PC-9 (cell line): Measurements from ENCODE around the gene DXO. TPM values are rescaled to one million over a fixed set of nuclear protein-coding genes. Genes with fewer than 3 reads are reported as not detected.
"Not testable (repeated sequence)": the region's sequence is repeated elsewhere in the genome, so short reads cannot be mapped to it uniquely, and the experiment has no call there.

ENCODE experiments used
- BruUV-seq: library from RNA; stranded (reverse); fragments of 400-500 nt; replicated peaks from 2 replicates; lab custom pipeline; 2021; lab: Mats Ljungman, UMichigan
- CTCF ChIA-PET: fragments of 300-600 bp; sonication (Branson Sonifier 250); formaldehyde crosslinking; loops from one replicate; lab custom pipeline; 2022; ENCODE audit warnings: antibody characterized with exemption; lab: Charles Lee
- POLR2A ChIA-PET: fragments of 300-600 bp; sonication (Branson Sonifier 250); formaldehyde crosslinking; loops from one replicate; lab custom pipeline; 2022; ENCODE audit warnings: antibody characterized with exemption; ENCODE audit not compliant: unreplicated experiment; lab: Charles Lee
- DNase-seq, 2 experiments: peaks; one replicate each; pipeline versions ENCODE4 v3.0.0 to v3.0.0-alpha.2; 2015 to 2022; ENCODE audit warnings: mixed read lengths in 1 of 2
- H2AFZ ChIP-seq: fragments of 200-600 bp; sonication (generic); 2 replicates; pipeline ENCODE4 v1.8.1; 2017; ENCODE audit warnings: antibody characterized with exemption
- H3F3A ChIP-seq: fragments of 200-600 bp; sonication (generic); 2 replicates; pipeline ENCODE4 v1.8.1; 2017; ENCODE audit warnings: antibody characterized with exemption, mild to moderate bottlenecking, low read depth; ENCODE audit not compliant: insufficient read depth
- H3K27ac ChIP-seq: fragments of 200-600 bp; sonication (generic); 2 replicates; pipeline ENCODE4 v1.6.1; 2016; ENCODE audit warnings: mixed run types
- H3K27me3 ChIP-seq: fragments of 200-600 bp; sonication (generic); 2 replicates; pipeline ENCODE4 v1.6.1; 2016; ENCODE audit warnings: low read depth, mixed run types; ENCODE audit not compliant: insufficient read depth
- H3K36me3 ChIP-seq: fragments of 200-600 bp; sonication (generic); 2 replicates; pipeline ENCODE4 v1.6.1; 2016; ENCODE audit warnings: low read depth, mixed run types
- H3K4me1 ChIP-seq: fragments of 200-600 bp; sonication (generic); replicated peaks from 2 replicates; pipeline ENCODE4 v1.6.1; 2016; ENCODE audit warnings: mixed run types; ENCODE audit not compliant: insufficient read depth
- H3K4me2 ChIP-seq: fragments of 200-600 bp; sonication (generic); 2 replicates; pipeline ENCODE4 v1.6.1; 2017; ENCODE audit warnings: mixed run types
- H3K4me3 ChIP-seq: fragments of 200-600 bp; sonication (generic); 2 replicates; pipeline ENCODE4 v1.6.1; 2016; ENCODE audit warnings: mixed run types
- H3K79me2 ChIP-seq: fragments of 200-600 bp; sonication (generic); 2 replicates; pipeline ENCODE4 v1.6.1; 2017; ENCODE audit warnings: low read depth, mixed run types
- H3K9me2 ChIP-seq: fragments of 200-600 bp; sonication (generic); 2 replicates; pipeline ENCODE4 v1.8.1; 2017; ENCODE audit warnings: mild to moderate bottlenecking; ENCODE audit not compliant: insufficient read depth
- H3K9me3 ChIP-seq: fragments of 200-600 bp; sonication (generic); 2 replicates; pipeline ENCODE4 v1.8.1; 2016; ENCODE audit warnings: low read depth; ENCODE audit not compliant: insufficient read depth
- H4K20me1 ChIP-seq: fragments of 200-600 bp; sonication (generic); 2 replicates; pipeline ENCODE4 v1.8.1; 2017; ENCODE audit not compliant: insufficient read depth
- intact Hi-C: fragments of 100-400 bp; cut with micrococcal nuclease; formaldehyde crosslinking; loops from one replicate; pipeline ENCODE4 v1.10.0; 2022; ENCODE audit not compliant: unreplicated experiment
- total RNA-seq: library from RNA; stranded (reverse); gene quantifications from 2 replicates; pipeline ENCODE4 v1.2.3, GENCODE V29; 2021

Gene DXO
- total RNA-seq, 1 experiment from 2014 or later, result 24.5 TPM

DNA sequence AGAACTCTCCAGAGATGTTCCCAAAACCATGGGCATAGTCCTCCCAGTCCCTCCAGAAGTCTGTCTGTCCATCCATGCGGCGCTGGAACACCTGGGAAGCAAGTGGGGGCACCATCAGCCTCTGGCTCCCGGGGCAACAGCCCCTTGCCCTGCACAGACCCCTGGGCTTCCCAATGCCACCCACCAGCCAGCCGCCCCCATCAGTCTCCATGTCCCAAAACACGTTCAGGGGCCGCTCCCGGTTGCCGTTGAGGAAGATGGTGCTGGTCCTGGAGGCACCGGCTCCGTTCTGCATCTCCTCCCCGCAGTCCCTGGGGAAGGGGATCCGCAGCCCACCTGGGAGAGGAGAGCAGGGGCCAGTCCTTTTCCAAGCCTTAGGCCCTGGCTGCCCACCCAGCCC, 37.6 kb upstream of the DXO start:
- H3F3A ChIP-seq, H2AFZ ChIP-seq, BruUV-seq, CTCF ChIA-PET, H3K27me3 ChIP-seq, intact Hi-C loops, H3K9me2 ChIP-seq, POLR2A ChIA-PET, H4K20me1 ChIP-seq, H3K36me3 ChIP-seq, H3K4me2 ChIP-seq, H3K4me1 ChIP-seq, H3K27ac ChIP-seq, H3K4me3 ChIP-seq, H3K9me3 ChIP-seq, DNase-seq, H3K79me2 ChIP-seq: not testable (repeated sequence)

DNA sequence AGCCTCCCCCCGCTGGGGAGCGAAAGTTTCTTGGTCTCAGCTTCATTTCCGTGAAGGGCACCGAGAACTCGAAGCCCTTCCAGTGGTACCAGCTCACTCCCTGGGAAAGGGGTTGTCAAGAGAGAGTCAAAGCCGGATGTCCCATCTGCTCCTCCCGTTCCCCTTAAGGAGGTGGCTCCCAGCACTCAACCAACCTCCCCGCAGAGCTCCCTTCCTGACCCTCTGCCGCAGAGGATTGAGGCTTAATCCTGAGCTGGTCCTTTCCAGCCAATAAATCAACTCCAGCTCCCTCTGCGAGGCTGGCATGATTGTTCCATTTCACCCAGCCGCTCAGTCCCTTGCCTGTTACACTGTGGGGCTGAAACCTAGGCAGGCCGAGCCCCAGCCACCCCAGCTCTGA, 36.7 kb upstream of the DXO start:
- H3K4me2 ChIP-seq, BruUV-seq, H3K79me2 ChIP-seq, H3K9me3 ChIP-seq, H2AFZ ChIP-seq, H3K4me3 ChIP-seq, H4K20me1 ChIP-seq, H3K27me3 ChIP-seq, CTCF ChIA-PET, POLR2A ChIA-PET, H3K9me2 ChIP-seq, H3F3A ChIP-seq, intact Hi-C loops, H3K36me3 ChIP-seq, H3K4me1 ChIP-seq, DNase-seq, H3K27ac ChIP-seq: not testable (repeated sequence)

DNA sequence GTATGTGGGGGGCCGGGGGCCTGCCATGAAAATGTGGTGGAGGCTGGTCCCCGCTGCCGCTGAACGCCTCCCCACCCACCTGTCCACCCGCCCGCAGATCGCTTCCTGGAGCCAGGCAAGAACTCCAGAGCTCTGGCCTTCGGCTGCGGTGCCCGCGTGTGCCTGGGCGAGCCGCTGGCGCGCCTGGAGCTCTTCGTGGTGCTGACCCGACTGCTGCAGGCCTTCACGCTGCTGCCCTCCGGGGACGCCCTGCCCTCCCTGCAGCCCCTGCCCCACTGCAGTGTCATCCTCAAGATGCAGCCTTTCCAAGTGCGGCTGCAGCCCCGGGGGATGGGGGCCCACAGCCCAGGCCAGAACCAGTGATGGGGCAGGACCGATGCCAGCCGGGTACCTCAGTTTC, 36.1 kb upstream of the DXO start:
- H2AFZ ChIP-seq, intact Hi-C loops, H3K9me3 ChIP-seq, CTCF ChIA-PET, H4K20me1 ChIP-seq, H3K27me3 ChIP-seq, H3K27ac ChIP-seq, H3F3A ChIP-seq, H3K4me1 ChIP-seq, DNase-seq, H3K4me2 ChIP-seq, H3K9me2 ChIP-seq, H3K4me3 ChIP-seq, H3K79me2 ChIP-seq, H3K36me3 ChIP-seq, POLR2A ChIA-PET, BruUV-seq: not testable (repeated sequence)

DNA sequence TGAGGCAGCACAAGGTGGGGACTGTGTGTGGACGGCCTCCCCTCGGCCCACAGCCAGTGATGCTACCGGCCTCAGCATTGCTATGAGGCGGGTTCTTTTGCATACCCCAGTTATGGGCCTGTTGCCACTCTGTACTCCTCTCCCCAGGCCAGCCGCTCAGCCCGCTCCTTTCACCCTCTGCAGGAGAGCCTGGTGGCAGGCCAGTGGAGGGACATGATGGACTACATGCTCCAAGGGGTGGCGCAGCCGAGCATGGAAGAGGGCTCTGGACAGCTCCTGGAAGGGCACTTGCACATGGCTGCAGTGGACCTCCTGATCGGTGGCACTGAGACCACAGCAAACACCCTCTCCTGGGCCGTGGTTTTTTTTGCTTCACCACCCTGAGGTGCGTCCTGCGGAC, 35.1 kb upstream of the DXO start:
- H3K4me2 ChIP-seq, H2AFZ ChIP-seq, BruUV-seq, H3K79me2 ChIP-seq, POLR2A ChIA-PET, H3K27ac ChIP-seq, H3K36me3 ChIP-seq, H4K20me1 ChIP-seq, CTCF ChIA-PET, H3K27me3 ChIP-seq, H3K4me1 ChIP-seq, H3F3A ChIP-seq, DNase-seq, intact Hi-C loops, H3K4me3 ChIP-seq, H3K9me2 ChIP-seq, H3K9me3 ChIP-seq: not testable (repeated sequence)

DNA sequence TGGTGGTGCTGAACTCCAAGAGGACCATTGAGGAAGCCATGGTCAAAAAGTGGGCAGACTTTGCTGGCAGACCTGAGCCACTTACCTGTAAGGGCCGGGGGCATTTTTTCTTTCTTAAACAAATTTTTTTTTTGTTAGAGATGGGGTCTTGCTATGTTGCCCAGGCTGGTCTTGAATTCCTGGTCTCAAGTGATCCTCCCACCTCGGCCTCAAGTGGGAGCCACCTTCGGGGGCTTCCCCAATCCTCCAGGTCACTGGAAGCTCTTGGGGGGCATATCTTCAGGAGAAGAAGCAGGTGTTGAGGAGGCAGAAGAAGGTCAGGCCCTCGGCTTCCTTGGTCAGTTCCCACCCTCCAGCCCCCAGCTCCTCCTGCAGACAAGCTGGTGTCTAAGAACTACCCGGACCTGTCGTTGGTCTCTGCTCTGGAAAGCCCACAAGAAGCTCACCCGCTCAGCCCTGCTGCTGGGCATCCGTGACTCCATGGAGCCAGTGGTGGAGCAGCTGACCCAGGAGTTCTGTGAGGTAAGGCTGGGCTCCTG, 34.1 kb upstream of the DXO start:
- H3K27me3 ChIP-seq, H3K9me3 ChIP-seq, H4K20me1 ChIP-seq, H2AFZ ChIP-seq, POLR2A ChIA-PET, H3K79me2 ChIP-seq, DNase-seq, H3K27ac ChIP-seq, H3F3A ChIP-seq, H3K9me2 ChIP-seq, H3K36me3 ChIP-seq, CTCF ChIA-PET, intact Hi-C loops, H3K4me1 ChIP-seq, BruUV-seq, H3K4me3 ChIP-seq, H3K4me2 ChIP-seq: not testable (repeated sequence)

DNA sequence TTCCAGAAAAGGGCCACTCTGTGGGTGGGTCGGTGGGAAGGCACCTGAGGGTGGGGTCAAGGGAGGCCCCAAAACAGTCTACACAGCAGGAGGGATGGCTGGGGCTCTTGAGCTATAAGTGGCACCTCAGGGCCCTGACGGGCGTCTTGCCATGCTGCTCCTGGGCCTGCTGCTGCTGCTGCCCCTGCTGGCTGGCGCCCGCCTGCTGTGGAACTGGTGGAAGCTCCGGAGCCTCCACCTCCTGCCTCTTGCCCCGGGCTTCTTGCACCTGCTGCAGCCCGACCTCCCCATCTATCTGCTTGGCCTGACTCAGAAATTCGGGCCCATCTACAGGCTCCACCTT, 33.6 kb upstream of the DXO start:
- H2AFZ ChIP-seq, CTCF ChIA-PET, POLR2A ChIA-PET, H3K9me3 ChIP-seq, H3K4me3 ChIP-seq, H3F3A ChIP-seq, H3K36me3 ChIP-seq, DNase-seq, intact Hi-C loops, H3K27me3 ChIP-seq, BruUV-seq, H3K4me1 ChIP-seq, H3K27ac ChIP-seq, H3K4me2 ChIP-seq, H3K79me2 ChIP-seq, H3K9me2 ChIP-seq, H4K20me1 ChIP-seq: not testable (repeated sequence)

DNA sequence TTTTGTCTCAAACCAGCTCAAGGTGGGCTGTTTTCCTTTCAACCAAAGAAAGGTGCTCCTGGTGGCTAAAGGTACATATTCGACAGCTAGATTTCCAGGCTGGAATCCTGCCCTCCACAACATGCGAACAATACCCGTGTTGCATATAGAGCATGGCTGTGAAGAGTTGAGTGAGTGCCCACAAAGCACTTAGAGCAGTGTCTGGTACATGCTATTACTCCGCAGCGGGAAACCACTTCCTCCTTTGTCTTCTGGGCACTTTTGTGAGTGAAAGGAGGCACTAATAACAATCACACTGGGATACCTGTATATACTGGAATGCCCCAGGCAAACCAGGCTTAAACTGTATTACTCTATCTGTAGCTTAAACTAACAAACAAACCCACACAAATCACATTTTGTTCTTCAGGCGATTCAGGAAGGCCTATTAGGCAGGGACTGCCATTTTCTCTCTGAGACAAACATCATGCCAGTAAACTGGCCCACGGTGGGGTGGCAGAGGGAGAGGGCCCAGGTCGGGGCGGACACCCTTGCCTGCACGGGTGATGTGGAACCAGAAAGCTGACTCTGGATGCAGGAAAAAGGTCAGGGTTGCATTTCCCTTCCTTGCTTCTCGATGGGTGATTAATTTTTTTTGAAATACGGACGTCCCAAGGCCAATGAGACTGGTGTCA, 33.1 kb upstream of the DXO start:
- H3K27ac ChIP-seq, H3K79me2 ChIP-seq, H3K9me2 ChIP-seq, H3K4me2 ChIP-seq, H2AFZ ChIP-seq, CTCF ChIA-PET, H4K20me1 ChIP-seq, H3K4me1 ChIP-seq, BruUV-seq, H3K4me3 ChIP-seq, DNase-seq, H3K9me3 ChIP-seq, intact Hi-C loops, H3K27me3 ChIP-seq, H3K36me3 ChIP-seq, POLR2A ChIA-PET, H3F3A ChIP-seq: not testable (repeated sequence)
